SK-N-SH (cell line): ENCODE results near the gene SH3TC1. TPM values are rescaled to one million over a fixed set of nuclear protein-coding genes. Genes with fewer than 3 reads are reported as not detected.

Source experiments
- CTCF ChIA-PET: fragments of 300-600, 350-600 bp; formaldehyde crosslinking; extraction: SDS; loops from one replicate; lab custom pipeline; 2021; lab: Yijun Ruan, JAX
- POLR2A ChIA-PET: fragments of 350-600 bp; sonication (Branson Sonifier 250); formaldehyde crosslinking; extraction: SDS; loops from one replicate; lab custom pipeline; 2020; ENCODE audit warnings: antibody characterized with exemption, inconsistent platforms; lab: Yijun Ruan, JAX
- DNase-seq: peaks from one replicate; pipeline ENCODE4 v3.0.0; 2012
- H2AFZ ChIP-seq: fragments of 200-600 bp; sonication (generic); 2 replicates; pipeline ENCODE4 v1.8.1; 2016; ENCODE audit warnings: antibody characterized with exemption, mild to moderate bottlenecking, low read depth
- H3F3A ChIP-seq: fragments of 200-600 bp; sonication (generic); replicated peaks from 2 replicates; pipeline ENCODE3; 2016; ENCODE audit warnings: antibody characterized with exemption, mild to moderate bottlenecking; ENCODE audit not compliant: insufficient read depth
- H3K27ac ChIP-seq, 2 experiments: fragments of 200-500 bp in 1 of 2; fragments of 200-600 bp in 1 of 2; sonication (Bioruptor generic) in 1 of 2; sonication (generic), shearing (Covaris generic) in 1 of 2; 2 replicates each; pipeline versions ENCODE4 v1.5.1 to v1.6.1; 2014 to 2016; ENCODE audit warnings: low read depth in 2 of 2, inconsistent platforms in 1 of 2, low read length in 1 of 2, mild to moderate bottlenecking in 1 of 2, mixed read lengths in 1 of 2
- H3K27me3 ChIP-seq: fragments of 200-600 bp; sonication (generic), shearing (Covaris generic); 2 replicates; pipeline ENCODE4 v1.6.1; 2016; ENCODE audit warnings: mixed run types; ENCODE audit not compliant: insufficient read depth
- H3K36me3 ChIP-seq, 2 experiments: fragments of 200-500 bp in 1 of 2; fragments of 200-600 bp in 1 of 2; sonication (Bioruptor generic) in 1 of 2; sonication (generic) in 1 of 2; replicated peaks in 1 of 2; 2 replicates each; pipeline versions ENCODE3 to v1.5.1; 2014 to 2016; ENCODE audit warnings: low read length in 1 of 2, mild to moderate bottlenecking in 1 of 2; ENCODE audit not compliant: insufficient read depth in 2 of 2, control insufficient read depth in 1 of 2
- H3K4me1 ChIP-seq, 2 experiments: fragments of 200-500 bp in 1 of 2; fragments of 200-600 bp in 1 of 2; sonication (Bioruptor generic) in 1 of 2; sonication (generic), shearing (Covaris generic) in 1 of 2; 2 replicates each; pipeline versions ENCODE4 v1.5.1 to v1.6.1; 2014 to 2016; ENCODE audit warnings: low read depth in 1 of 2, low read length in 1 of 2, mixed run types in 1 of 2; ENCODE audit not compliant: insufficient read depth in 2 of 2, control insufficient read depth in 1 of 2
- H3K4me2 ChIP-seq: fragments of 200-600 bp; sonication (generic), shearing (Covaris generic); 2 replicates; pipeline ENCODE4 v1.6.1; 2017; ENCODE audit warnings: mixed run types
- H3K4me3 ChIP-seq, 2 experiments: fragments of 200-500 bp in 1 of 2; fragments of 200-600 bp in 1 of 2; sonication (Bioruptor generic) in 1 of 2; sonication (generic), shearing (Covaris generic) in 1 of 2; 2 replicates each; pipeline versions ENCODE4 v1.5.1 to v1.8.1; 2014 to 2016; ENCODE audit warnings: low read depth in 2 of 2, inconsistent platforms in 1 of 2, low read length in 1 of 2, mild to moderate bottlenecking in 1 of 2, mixed read lengths in 1 of 2, moderate library complexity in 1 of 2
- H3K79me2 ChIP-seq: fragments of 200-600 bp; sonication (generic); 2 replicates; pipeline ENCODE4 v1.8.1; 2017; ENCODE audit warnings: mild to moderate bottlenecking; ENCODE audit not compliant: insufficient read depth
- H3K9ac ChIP-seq: fragments of 200-600 bp; sonication (generic); 2 replicates; pipeline ENCODE4 v1.6.1; 2017; ENCODE audit warnings: mixed run types
- H3K9me2 ChIP-seq: fragments of 200-600 bp; sonication (generic); 2 replicates; pipeline ENCODE4 v1.6.1; 2017; ENCODE audit warnings: mixed run types
- H3K9me3 ChIP-seq: fragments of 200-600 bp; sonication (generic); 2 replicates; pipeline ENCODE4 v1.6.1; 2017; ENCODE audit warnings: mixed run types, mild to moderate bottlenecking, moderate library complexity
- H4K20me1 ChIP-seq: fragments of 200-600 bp; sonication (generic); 2 replicates; pipeline ENCODE4 v1.6.1; 2017; ENCODE audit warnings: mild to moderate bottlenecking, mixed run types; ENCODE audit not compliant: insufficient read depth
- ELF1 ChIP-seq: IDR thresholded peaks from 2 replicates; pipeline ENCODE4 v1.4.0; 2012
- EP300 ChIP-seq, 2 experiments: IDR thresholded peaks; 2 replicates each; pipeline versions ENCODE4 v1.4.0 to v1.6.1; 2012; ENCODE audit warnings: borderline replicate concordance in 1 of 2, low read depth in 1 of 2, low read length in 1 of 2
- EZH2phosphoT487 ChIP-seq: fragments of 200-600 bp; sonication (generic); IDR thresholded peaks from 2 replicates; pipeline ENCODE4 v1.6.1; 2017; ENCODE audit warnings: low read depth, mixed run types, mild to moderate bottlenecking, antibody characterized with exemption, moderate library complexity, borderline replicate concordance
- FOSL2 ChIP-seq: IDR thresholded peaks from 2 replicates; pipeline ENCODE4 v1.4.0; 2012; ENCODE audit warnings: low read depth, mild to moderate bottlenecking, moderate library complexity, borderline replicate concordance
- GABPA ChIP-seq: IDR thresholded peaks from 2 replicates; pipeline ENCODE4 v1.4.0; 2012; ENCODE audit warnings: low read depth, mild to moderate bottlenecking
- JUND ChIP-seq: IDR thresholded peaks from 2 replicates; pipeline ENCODE4 v1.4.0; 2012
- MAX ChIP-seq: IDR thresholded peaks from 2 replicates; pipeline ENCODE4 v1.4.0; 2012; ENCODE audit warnings: low read depth
- NFIC ChIP-seq: IDR thresholded peaks from 2 replicates; pipeline ENCODE4 v1.4.0; 2012; ENCODE audit warnings: borderline replicate concordance
- NRF1 ChIP-seq: IDR thresholded peaks from 2 replicates; pipeline ENCODE4 v1.6.1; 2012; ENCODE audit warnings: low read depth, mild to moderate bottlenecking, low read length
- RAD21 ChIP-seq: IDR thresholded peaks from 2 replicates; pipeline ENCODE4 v1.6.1; 2012; ENCODE audit warnings: mild to moderate bottlenecking, low read length
- REST ChIP-seq: IDR thresholded peaks from 2 replicates; pipeline ENCODE4 v1.6.1; 2012; ENCODE audit warnings: mild to moderate bottlenecking, low read depth, low read length, moderate library complexity
- TAF1 ChIP-seq: IDR thresholded peaks from 2 replicates; pipeline ENCODE4 v1.6.1; 2012; ENCODE audit warnings: low read depth, mild to moderate bottlenecking, low read length, moderate library complexity, borderline replicate concordance
- USF2 ChIP-seq: fragments of 150-350 bp; IDR thresholded peaks from 2 replicates; pipeline ENCODE4 v1.6.1; 2017; ENCODE audit warnings: antibody characterized with exemption, low read length, low read depth, borderline replicate concordance
- WGBS: methylation state at CpG from one replicate; pipeline ENCODE4 v1.1.6; 2017; ENCODE audit warnings: low lambda C conversion rate; 5-methylcytosine and 5-hydroxymethylcytosine counted together
- polyA plus RNA-seq, 3 experiments: library from polyadenylated mRNA; depleted of rRNA; stranded (reverse); fragments of >200 nt; gene quantifications; 2 replicates each; pipeline ENCODE4 v1.2.3, GENCODE V29; 2012

SH3TC1 gene
- polyA plus RNA-seq, 1 of the 3 experiments (the other 2 are of a cell fraction): 2.7 TPM

- 39% methylated on average over 6 of the region's 13 CpGs for WGBS
- Histone ChIP-seq H3K9me3 (no peaks in the 10 kb centered on the region), H3K4me2 (no peak overlapping the region), H3K9me2 (no peaks in the 10 kb centered on the region), H3K36me3 (no peaks in the 10 kb centered on the region), H3F3A (no peaks in the 10 kb centered on the region), H3K9ac (no peak overlapping the region), H3K4me3 (no peak overlapping the region), H3K4me1 (peaks cover 0 to 20% of the 10 kb centered on the region in 2 experiments; a peak in 1 of 4 replicates), H3K27me3 (no peaks in the 10 kb centered on the region), H3K79me2 (no peaks in the 10 kb centered on the region), H2AFZ (no peak overlapping the region), H4K20me1 (no peaks in the 10 kb centered on the region), H3K27ac (no peak overlapping the region)
- POLR2A ChIA-PET: no interaction called here
- DNase-seq: no peak
- CTCF ChIA-PET: interaction anchor here (1.0 to 2.4 kb wide), 2 partner anchors 114 to 318 kb away, joined by 3 to 10 read pairs; no protein-coding TSS in a partner anchor
- no peak for TF ChIP-seq NFIC
- TF ChIP-seq RAD21: no peak
Observed at GRCh38 chr4:8289151-8289750, 90.2 kb downstream of the SH3TC1 start.

GRCh38 chr4:8289956-8290700, 91.0 kb downstream of the SH3TC1 start:
- Histone ChIP-seq H3K9ac (no peak overlapping the region), H3K27ac (no peak overlapping the region), H3K27me3 (no peaks in the 10 kb centered on the region), H3K79me2 (no peaks in the 10 kb centered on the region), H3K4me3 (no peak overlapping the region), H3K4me1 (peaks cover 0 to 15% of the 10 kb centered on the region in 2 experiments; a peak in 1 of 4 replicates), H2AFZ (no peak overlapping the region), H3K36me3 (no peaks in the 10 kb centered on the region), H3K9me2 (no peaks in the 10 kb centered on the region), H3K4me2 (no peak overlapping the region), H4K20me1 (no peaks in the 10 kb centered on the region), H3K9me3 (no peaks in the 10 kb centered on the region), H3F3A (no peaks in the 10 kb centered on the region)
- 79% methylated on average over 29 of the region's 29 CpGs for WGBS
- CTCF ChIA-PET: interaction anchor here (0.9 to 2.4 kb wide), 3 partner anchors 112 to 317 kb away, joined by 3 to 10 read pairs (median 3); no protein-coding TSS in a partner anchor
- no peak for DNase-seq
- POLR2A ChIA-PET: no interaction called here
- TF ChIP-seq NRF1 (no peak), USF2 (no peak), FOSL2 (no peak), JUND (no peak)

GRCh38 chr4:8290701-8290970, 91.5 kb downstream of the SH3TC1 start:
- no peak overlapping the region for H3K27ac ChIP-seq
- TF ChIP-seq NFIC (no peak), ELF1 (no peak), NRF1 (no peak), REST (no peak), GABPA (no peak), TAF1 (no peak), EP300 (IDR thresholded peaks at IDR 0.05; ENCODE audit: borderline replicate concordance in 1 of 2, low read depth in 1 of 2, low read length in 1 of 2) (no peak), MAX (no peak), EZH2phosphoT487 (no peak)
- no peaks in the 10 kb centered on the region for H3K9me3 ChIP-seq
- H3K9ac ChIP-seq: no peak overlapping the region
- H3K9me2 ChIP-seq: no peaks in the 10 kb centered on the region
- no peak overlapping the region for H3K4me3 ChIP-seq
- H3K4me2 ChIP-seq: no peak overlapping the region
- ChIA-PET CTCF (interaction anchor here (0.9 to 2.4 kb wide), 2 partner anchors 111 to 113 kb away, joined by 3 to 10 read pairs; no protein-coding TSS in a partner anchor), POLR2A (no interaction called here)
- H3K79me2 ChIP-seq: no peaks in the 10 kb centered on the region
- H3K36me3 ChIP-seq: no peaks in the 10 kb centered on the region
- no peak for DNase-seq
- peaks cover 0 to 10% of the 10 kb centered on the region in 2 experiments; a peak in 1 of 4 replicates for H3K4me1 ChIP-seq
- H3F3A ChIP-seq: no peaks in the 10 kb centered on the region
- H2AFZ ChIP-seq: no peak overlapping the region
- H4K20me1 ChIP-seq: no peaks in the 10 kb centered on the region
- 79% methylated on average over 8 of the region's 8 CpGs for WGBS
- no peaks in the 10 kb centered on the region for H3K27me3 ChIP-seq
